ENCODE data around the gene RRP15. TPM values are rescaled to one million over a fixed set of nuclear protein-coding genes. Genes with fewer than 3 reads are reported as not detected.
"Not testable (repeated sequence)": the region's sequence is repeated elsewhere in the genome, so short reads cannot be mapped to it uniquely, and the experiment has no call there.

The RRP15 gene
- total RNA-seq, 1 donor from 2014 or later: 10.1 TPM

DNA sequence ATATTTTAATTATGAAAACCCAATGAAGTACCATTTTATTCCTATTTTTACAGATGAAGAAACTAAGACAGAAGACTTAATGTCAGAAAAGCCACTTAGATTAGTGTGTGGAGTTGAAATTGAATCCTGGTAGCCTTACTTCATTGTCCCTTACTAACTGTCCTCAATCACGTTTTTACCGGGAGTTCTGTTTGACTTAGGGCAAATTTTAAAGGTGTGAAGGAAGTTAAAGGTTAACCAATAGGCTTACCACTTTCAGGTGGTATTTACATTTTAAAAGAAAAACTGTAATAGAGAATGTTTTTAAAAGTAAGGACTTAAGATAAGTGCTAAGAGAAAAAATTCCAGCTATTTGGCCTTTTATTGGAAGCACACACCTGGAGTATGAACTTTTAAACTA, 12.4 kb downstream of the RRP15 start:
- DNase-seq: no peak

DNA sequence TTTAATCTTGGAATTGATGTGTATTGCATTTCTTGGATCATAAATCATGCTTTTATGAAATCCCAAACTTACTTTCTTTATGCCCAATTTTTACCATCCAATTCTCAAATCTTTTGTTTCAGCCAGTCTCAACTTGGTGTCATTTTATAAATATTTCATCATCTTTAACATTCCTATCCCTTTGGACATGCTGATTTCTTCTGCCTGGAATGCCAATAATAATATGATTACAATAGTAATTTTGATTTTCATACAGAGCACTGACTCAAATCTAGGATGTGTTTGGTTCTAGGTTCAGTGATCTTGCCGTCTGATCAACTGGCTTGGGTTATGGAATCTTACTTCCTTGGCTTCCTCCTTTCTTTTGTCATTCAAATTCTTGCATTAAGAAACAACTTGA, 12.8 kb downstream of the RRP15 start:
- DNase-seq: no peak

DNA sequence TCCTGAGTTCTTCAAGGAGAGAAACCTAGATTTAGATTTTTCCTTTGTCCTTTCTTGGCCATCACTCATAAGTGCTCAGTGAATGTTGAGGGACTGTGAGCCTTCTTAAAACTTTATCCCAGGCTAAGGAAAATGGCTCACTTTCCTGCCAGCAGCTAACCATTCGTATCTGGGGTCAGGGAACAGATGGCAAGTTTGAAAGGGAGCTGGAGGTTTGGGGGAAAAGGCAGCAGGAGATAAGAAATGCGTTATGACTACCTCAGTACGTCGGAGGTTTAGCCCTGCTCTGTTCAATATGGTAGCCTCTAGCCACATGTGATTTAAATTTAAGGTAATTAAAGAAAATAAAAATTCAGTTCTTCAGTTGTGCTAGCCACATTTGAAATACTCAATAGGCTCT, 13.3 kb downstream of the RRP15 start:
- DNase-seq: no peak

DNA sequence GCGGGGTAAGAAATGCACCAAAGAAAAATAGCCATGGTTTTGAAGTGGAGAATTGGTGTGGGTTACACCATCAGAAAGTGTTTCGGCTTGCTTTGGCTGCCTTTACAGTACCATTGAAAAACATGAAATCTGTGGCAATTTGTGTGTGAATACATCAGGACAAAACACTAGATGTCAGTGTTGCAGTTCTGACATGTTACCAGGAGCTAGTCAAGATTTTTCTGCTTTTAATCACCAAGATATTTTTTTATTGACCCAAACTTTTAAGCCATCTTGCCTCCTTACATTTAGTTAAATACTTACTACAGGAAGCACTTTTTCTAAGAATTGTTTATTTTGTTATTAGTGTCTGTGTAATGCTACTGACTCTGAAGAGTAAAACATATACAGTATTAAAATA, 14.3 kb downstream of the RRP15 start:
- DNase-seq: peak; percentile 18

DNA sequence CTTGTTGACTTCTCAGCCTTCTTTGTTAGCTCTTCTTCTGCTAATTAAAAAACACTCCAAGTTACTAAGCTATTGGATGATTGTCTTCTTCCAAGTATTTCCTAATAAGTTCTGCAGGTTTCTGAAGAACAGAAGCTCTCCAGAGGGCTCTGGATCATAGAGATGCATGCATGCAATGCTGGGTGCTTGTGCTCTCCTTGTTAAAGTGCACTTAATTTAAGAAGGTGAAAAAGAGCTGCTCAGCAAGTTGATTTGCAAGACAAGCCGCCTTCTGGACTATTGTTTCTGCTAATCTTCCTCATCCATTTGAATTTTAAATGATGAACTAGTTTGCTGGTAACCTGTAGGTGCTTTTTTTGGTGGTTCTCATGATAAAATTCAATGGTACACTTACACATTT, 16.1 kb downstream of the RRP15 start:
- no peak for DNase-seq

DNA sequence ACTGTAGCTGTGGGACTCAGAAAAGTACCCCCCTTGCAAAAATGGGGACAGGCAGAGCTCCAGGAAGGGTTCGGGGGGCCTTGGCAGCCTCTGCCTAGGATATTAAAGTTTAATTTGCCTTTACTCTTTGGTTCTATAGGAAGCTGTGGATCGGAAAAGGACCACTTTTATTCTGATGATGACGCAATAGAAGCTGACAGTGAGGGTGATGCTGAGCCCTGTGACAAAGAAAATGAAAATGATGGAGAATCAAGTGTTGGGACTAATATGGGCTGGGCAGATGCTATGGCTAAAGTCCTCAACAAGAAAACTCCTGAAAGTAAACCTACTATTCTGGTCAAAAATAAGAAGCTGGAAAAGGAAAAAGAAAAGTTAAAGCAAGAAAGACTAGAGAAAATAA, 17.1 kb downstream of the RRP15 start:
- no peak for DNase-seq

DNA sequence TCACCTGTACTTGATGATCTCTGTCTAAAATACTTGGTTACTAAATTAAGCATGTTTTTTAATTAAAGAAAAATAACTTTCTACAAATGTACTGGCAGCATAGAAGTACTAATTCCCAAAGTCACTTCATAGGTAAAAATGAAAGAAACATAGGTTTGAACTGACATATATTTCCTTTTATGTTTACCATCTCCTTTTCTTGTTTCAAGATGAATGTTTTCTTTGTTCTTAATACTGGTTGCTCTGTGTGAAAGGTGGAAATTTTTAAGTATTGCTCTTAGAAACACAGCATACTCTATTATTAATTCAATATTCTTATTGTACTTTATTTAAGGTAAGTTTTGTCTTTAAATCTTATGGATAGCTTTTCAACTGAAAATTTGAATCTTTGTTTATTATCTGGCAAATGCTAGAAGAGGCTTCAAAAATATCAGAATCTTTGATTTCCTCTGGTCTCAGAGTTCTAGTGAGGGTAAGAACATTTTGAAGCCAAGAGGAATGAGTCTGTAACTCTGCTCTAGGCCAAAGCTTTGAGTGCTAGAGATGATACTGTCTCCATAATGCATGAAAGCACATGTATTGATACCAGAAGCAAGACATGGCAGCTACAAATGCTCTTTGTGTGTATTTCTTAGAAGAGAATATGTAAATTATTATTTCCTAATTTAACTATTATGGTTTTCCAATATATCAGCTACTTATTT, 18.2 kb downstream of the RRP15 start:
- DNase-seq: no peak

DNA sequence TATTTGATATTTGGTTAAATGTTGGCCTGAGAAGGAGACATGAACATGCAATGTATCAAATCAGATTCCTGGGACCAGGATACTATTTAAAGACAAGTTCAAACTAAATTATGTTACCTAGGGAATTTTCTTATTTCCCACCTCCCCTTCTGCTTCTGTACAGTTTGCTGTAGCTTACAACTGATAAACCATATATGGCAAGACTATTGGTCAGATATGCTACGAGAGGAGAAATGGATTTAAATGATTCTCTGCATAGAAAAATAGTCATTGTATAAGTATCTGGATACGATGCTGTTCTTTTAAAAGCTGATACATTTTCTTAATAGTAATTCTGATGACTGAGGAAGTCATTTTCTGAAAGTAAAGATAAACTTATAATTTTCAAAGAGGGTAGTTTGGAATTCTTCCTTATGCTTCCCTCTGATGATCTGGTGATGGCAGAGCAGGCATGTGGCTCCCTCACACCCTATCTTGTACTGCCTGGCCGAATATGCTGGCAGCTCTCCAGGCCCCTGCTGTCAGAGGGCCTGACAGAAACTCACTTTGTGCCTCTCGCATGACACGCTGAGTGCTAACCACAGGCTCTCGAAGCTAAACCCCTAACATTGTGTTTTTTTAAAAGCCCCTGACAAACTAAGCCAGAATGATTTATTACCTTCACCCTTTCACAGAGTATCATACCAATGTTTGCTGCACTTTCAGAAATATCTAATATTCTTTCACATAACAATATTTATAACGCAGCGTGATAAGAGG, 19.4 kb downstream of the RRP15 start:
- no peak for DNase-seq

DNA sequence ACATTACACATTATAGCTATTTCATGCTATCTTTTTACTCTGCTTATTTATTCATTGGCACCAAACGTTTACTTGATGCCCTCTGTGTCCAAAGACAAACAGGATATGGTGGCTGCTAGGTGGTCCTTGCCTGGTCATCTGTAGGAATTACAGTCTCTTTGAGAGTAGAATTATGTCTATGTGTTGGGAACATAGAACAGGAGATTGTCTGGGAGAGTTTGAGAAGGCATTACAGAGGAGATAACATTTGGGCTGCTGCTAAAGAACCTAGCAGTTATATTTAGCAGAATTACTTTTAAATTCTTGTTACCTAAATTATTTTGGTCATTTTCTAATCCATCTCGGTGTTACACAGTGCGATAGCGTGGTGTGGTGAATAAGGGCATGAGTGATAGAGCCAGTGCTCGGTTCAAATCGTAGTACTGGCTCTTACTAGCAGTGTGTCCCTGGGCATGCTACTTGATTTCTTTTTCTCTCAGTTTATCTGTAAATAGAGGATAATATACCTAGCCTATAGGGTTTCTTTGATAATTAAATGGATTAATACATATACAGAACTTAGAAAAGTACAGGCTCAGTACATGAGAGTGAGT, 20.5 kb downstream of the RRP15 start:
- DNase-seq: no peak

DNA sequence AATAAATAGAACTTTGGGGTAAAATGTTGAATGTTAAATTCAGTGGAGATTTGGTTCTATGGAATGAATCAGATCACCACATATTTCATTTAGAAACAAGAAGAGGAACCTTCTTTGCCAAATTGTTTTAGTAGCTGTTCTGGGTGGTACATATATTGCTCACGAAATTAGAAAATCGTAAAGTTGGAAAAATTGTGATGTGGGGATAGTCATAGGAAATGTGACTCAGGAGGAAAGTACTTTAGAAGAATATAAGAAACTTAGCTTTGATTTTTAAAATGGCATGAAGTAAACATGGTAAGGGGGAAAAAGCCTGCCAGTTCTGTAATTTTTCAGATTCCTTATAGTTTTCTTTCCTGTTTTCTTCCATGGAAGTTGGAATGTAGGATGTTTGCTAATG, 27.4 kb downstream of the RRP15 start:
- DNase-seq: no peak

DNA sequence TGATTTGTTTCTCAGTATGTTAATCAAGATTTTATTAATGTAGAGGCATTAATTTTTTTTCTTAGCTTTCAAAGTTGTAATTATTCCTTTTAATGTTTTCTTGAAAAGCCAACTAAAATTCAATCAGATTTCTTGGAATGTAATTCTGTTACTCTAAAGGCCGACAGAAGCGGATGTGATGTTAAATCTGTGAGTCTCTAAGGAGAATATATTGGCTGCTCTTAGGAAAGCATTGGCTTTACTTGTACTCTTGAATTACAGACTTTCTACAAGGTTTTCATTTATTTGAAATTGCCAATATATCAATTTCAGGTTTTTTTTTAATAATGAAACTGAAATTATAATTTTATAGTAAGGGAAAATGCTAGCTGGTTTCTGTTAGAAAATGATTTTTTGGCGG, 29.2 kb downstream of the RRP15 start:
- no peak for DNase-seq

DNA sequence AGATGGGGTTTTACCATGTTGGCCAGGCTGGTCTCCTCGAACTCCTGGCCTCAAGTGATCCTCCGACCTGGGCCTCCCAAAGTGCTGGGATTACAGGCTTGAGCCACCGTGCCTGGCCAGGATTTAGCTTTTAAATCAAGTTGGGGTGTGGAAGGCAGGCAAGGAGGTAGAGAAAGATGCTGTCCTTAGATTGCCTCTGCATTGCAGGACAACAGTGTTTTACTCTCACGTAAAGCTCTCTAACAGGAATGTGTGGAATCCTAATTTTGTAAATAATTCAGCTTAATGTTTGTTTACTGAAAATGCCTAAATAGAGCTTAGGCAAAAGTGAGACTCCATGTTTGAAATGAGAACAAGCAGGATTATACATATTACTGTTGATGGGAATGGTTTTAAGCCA, 30.5 kb downstream of the RRP15 start:
- DNase-seq: no peak

DNA sequence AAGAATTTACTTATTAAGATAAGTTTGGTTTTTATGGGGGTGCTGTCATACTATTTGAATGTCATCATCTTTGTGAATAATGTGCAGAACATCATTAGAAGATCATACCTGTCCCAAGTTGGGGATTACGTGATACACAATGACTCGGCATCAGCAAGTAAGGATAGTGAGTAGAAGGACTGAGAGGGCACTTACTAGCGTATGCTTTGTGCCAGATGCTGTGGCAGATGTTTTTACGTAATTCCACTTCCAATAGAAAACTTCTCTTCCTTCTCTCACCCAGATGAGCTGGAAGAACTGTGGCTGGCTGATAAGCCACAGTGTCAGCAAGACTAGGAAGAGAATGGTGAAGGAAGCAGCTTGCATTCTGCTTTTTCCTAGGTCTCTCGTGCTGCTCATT, 32.0 kb downstream of the RRP15 start:
- no peak for DNase-seq

DNA sequence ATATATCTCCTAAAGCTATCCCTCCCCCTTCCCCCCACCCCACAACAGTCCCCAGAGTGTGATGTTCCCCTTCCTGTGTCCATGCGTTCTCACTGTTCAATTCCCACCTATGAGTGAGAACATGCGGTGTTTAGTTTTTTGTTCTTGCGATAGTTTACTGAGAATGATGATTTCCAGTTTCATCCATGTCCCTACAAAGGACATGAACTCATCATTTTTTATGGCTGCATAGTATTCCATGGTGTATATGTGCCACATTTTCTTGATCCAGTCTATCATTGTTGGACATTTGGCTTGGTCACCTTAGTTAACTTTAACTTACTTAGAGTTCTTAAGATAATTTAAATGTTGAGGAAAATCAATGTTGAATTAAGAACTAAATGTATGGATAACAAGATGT, 35.1 kb downstream of the RRP15 start:
- DNase-seq: not testable (repeated sequence)

DNA sequence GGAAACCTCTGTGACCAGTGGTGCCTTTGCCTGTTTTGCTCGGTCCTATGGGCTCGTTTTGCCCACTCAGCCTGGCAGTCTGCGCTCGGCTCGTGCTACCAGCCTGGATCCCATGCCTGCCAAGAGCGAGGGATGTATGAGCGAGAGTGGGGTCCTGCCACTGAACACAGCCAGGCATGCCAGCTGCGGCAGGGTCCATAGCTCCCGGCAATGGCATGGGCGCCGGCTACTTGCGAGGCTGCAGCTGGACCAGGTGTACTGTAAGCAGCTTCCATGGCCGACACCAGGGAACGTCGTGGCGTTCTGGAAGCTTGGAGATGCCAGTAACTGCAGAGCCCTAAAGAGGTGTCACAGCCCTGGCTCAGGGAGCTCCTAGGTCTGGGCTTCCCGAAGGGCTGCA, 37.7 kb downstream of the RRP15 start:
- no peak for DNase-seq

DNA sequence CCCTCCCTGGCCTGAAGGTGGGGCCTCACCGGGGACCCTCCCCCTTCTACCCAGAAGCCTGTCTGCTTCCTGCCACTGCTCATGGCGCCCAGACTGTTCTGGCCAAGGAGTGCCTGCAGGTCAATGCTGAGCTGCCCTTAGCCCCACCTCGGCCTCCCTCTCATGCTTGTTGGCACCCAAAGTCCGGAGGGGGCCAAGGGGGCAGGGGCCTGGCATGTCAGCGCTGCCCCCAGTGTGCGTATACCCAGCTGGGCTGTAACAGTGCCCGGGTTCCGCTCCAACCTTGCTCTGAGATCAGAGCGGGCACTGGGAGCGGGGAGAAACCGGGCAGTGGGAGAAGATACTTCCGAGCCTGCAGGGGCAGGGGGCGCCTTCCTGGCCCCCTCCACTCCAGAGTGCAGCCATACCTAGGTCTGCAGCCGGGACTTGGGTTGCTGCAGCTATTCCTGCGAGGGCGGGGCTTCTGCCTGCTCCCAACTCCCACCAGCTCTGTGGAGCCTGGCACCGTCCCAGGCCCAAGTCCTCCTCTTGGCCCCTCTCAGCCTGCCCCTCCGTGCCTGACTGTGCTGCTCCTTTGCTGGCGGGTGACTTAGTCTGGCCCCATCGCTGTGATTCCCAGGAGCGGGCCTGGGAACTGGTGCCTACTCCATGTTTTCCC, 38.6 kb downstream of the RRP15 start:
- DNase-seq: no peak

DNA sequence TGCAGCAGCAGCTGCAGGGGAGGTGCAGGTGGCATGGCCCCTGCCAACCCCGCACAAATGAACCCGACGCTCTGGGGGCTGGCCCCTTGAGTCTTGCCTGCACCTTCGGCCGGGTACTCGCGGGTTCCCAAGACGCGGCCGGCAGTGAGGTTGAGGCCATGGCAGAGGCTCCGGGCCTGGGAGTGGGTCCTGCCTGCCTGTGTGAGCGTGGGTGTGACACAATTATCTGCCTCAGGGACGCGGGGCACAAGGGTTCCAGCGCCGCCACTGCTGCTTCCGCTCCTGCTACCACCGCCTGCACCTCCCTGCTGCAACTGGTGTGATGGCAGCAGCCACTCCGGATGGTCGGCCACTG, 39.1 kb downstream of the RRP15 start:
- no peak for DNase-seq

DNA sequence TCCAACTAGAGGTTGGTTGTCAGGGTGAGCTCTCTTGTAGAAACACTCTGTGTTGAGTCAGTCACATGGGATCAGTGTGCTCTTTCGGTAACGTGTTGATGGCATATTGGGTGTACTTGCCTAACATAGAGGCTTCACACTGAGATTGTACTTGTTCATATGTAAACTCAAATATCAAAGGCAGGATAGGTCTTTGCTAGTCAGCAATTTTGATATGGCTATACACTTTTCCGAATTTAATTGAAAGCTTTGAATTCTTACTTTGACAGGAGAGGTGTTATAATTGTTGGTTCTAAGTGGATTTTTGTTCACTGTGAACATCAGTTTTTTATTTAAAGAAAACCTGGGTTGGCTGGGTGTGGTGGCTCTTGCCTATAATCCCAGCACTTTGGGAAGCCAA, 43.7 kb downstream of the RRP15 start:
- no peak for DNase-seq

DNA sequence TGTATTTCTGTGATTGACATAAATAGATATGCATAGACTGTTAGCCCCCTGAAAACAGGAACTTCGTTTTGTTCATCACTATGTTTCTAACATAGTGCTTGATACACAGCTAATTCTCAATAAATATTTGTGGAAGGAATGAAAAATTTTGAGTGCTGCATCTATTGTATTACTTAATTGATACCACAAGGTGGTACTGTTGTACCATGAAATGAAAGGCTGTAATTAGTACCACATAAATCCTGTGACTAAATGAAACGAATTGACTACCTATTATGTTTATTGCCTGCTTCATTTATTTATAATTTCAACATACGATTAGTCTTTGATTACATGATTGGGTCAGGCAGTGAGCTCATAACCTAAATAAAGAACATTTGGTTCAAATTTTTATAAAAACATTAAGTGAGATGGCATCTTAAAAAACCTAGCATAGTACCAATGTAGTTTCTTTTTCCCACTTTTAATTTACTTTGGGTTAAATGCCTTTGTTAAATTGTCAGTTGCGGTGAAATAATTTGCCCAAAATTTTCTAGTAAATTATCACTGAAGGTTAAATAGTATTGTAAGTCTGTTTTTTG, 45.0 kb downstream of the RRP15 start:
- peak; percentile 65 for DNase-seq

DNA sequence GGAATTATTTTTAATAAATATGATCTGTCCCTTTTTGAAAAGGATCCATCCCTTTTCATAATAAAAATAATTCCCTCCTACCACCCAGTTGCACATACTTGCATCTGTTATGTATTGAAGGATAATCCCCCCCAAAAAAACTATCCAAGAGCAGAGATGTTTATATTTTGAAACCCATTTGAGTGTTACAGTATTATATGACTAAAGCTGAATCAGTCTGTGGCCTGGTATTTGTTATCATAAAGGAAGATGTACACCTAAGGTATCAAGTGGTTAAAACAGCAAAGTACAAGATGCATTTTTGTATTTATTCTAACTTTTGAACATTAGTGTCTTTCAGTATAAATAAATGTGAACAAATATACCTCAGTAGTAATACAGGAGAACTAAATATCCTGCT, 47.3 kb downstream of the RRP15 start:
- no peak for DNase-seq

DNA sequence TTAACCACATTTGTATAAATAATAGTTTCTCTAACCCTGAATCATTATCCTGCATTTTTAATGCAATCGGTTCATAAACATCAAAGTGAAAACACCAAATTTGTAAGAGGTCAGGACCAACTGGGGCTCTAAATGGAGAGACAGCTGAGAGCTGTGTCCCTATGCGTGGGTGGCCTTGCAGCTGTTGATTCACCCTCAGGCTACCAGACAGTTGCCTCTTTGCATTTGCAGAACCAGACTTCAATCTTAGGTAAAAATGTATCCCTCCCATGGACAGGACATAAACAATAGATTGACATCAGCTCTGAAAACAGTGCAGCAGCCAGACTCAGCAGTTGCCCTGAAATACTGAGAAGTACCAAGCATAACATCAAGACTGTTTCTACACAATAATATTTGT, 51.2 kb downstream of the RRP15 start:
- no peak for DNase-seq

DNA sequence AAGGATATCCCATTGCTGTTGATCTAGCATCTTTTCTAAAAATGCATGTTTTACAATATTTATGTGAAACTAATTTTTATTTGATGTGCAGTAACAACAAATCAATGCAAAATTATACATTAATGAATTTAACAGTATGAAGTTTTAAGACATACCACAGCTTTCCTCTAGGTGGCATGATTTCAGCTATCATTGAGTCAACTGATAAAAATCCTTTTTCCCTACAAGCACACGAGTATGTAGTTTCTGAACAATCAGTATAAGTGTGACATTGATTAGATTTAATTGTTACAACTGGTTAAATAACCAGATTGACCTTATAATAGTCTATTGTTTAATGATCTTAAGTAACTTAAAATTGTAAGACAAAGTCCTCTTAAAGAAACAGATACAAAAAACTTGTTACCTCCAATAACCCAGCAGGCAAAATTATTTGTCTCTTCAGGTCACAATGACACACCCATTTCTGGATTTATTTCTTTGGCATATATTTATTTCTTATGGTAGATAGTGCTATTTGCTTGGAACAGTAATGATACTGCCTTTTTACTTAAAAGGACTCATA, 54.3 kb downstream of the RRP15 start:
- peak; percentile 52 for DNase-seq

DNA sequence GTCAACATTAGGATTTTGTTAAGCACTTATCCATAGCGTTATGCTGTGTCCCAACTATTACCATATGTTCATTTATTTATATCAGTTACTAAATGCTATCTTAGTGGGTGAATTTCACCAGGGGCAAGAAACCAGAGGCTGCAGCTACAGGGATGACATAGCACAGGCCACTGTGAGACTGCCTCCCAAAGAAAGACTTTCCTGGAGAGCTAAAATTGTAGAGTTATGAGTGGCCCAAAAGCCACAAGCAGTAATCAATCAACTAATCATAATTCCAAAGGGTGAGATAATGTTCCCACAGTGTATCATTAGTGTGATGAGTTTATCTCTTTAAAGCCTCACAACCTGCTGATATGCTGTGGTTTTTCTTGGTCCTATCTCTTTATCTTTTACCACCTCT, 56.2 kb downstream of the RRP15 start:
- DNase-seq: no peak
